OCI-LY3 (cell line): ENCODE data around the gene FBXO17.

ENCODE experiments used
- H2AFZ ChIP-seq: fragments of 200-600, 300-600 bp; shearing (Covaris generic); 2 replicates; pipeline ENCODE4 v1.6.0; 2014; ENCODE audit warnings: antibody characterized with exemption, low read depth, low read length
- H3K27ac ChIP-seq: fragments of 200-600, 300-600 bp; sonication (generic); 2 replicates; pipeline ENCODE4 v1.5.1; 2014; ENCODE audit warnings: mild to moderate bottlenecking, low read length, moderate library complexity, mixed read lengths
- H3K27me3 ChIP-seq: fragments of 200-600, 300-600 bp; sonication (generic); 2 replicates; pipeline ENCODE4 v1.6.1; 2014; ENCODE audit warnings: low read depth, low read length, mixed read lengths
- H3K36me3 ChIP-seq: fragments of 200-600, 300-600 bp; sonication (generic); replicated peaks from 2 replicates; pipeline ENCODE3; 2014; ENCODE audit warnings: low read depth, low read length, mixed read lengths
- H3K4me1 ChIP-seq: fragments of 300-600, 200-600 bp; sonication (generic); 2 replicates; pipeline ENCODE4 v1.6.1; 2014; ENCODE audit warnings: low read length, mixed read lengths
- H3K4me2 ChIP-seq: fragments of 200-600, 300-600 bp; sonication (generic); 2 replicates; pipeline ENCODE4 v1.6.1; 2014; ENCODE audit warnings: low read length, mixed read lengths
- H3K4me3 ChIP-seq: fragments of 300-600, 200-600 bp; sonication (generic); 2 replicates; pipeline ENCODE4 v1.5.1; 2014; ENCODE audit warnings: antibody characterized with exemption, mild to moderate bottlenecking, low read length, moderate library complexity
- H3K79me2 ChIP-seq: fragments of 300-600, 200-600 bp; shearing (Covaris generic); 2 replicates; pipeline ENCODE4 v1.6.1; 2014; ENCODE audit warnings: mild to moderate bottlenecking, low read length, mixed read lengths
- H3K9ac ChIP-seq: fragments of 300-600, 200-600 bp; shearing (Covaris generic); 2 replicates; pipeline ENCODE4 v1.6.0; 2014; ENCODE audit warnings: mild to moderate bottlenecking, low read length, moderate library complexity
- H3K9me3 ChIP-seq: fragments of 200-600, 300-600 bp; shearing (Covaris generic); 2 replicates; pipeline ENCODE4 v1.6.1; 2014; ENCODE audit warnings: low read length, mixed read lengths; ENCODE audit not compliant: insufficient read depth
- H4K20me1 ChIP-seq: fragments of 200-600, 300-600 bp; sonication (generic); 2 replicates; pipeline ENCODE4 v1.6.1; 2016; ENCODE audit warnings: low read length, mixed read lengths; ENCODE audit not compliant: insufficient read depth
- CTCF ChIP-seq: fragments of 200-600, 300-600 bp; sonication (generic); IDR thresholded peaks from 2 replicates; pipeline ENCODE4 v1.5.1; 2014; ENCODE audit warnings: antibody characterized with exemption, low read length, low read depth
- EZH2phosphoT487 ChIP-seq: fragments of 200-600 bp; shearing (Covaris generic); IDR thresholded peaks from 2 replicates; pipeline ENCODE4 v1.6.1; 2018; ENCODE audit warnings: antibody characterized with exemption, mixed run types, low read depth

The FBXO17 gene

GRCh38 chr19:38946229-38947010 lies 29.1 kb downstream of the FBXO17 start:
- no peaks in the 10 kb centered on the region for H3K79me2 ChIP-seq
- peaks cover 68% of the 10 kb centered on the region for H3K36me3 ChIP-seq

GRCh38 chr19:38945562-38946228 lies 29.8 kb downstream of the FBXO17 start:
- H3K27me3 ChIP-seq = no peaks in the 10 kb centered on the region
- H3K4me3 ChIP-seq = no peak overlapping the region
- no peak overlapping the region for H3K4me2 ChIP-seq
- H3K9me3 ChIP-seq = no peaks in the 10 kb centered on the region
- no peak overlapping the region for H3K27ac ChIP-seq
- H3K4me1 ChIP-seq = no peaks in the 10 kb centered on the region
- H2AFZ ChIP-seq = no peak overlapping the region
- peaks cover 63% of the 10 kb centered on the region for H3K36me3 ChIP-seq
- no peak overlapping the region for H3K9ac ChIP-seq
- H3K79me2 ChIP-seq = no peaks in the 10 kb centered on the region
- TF ChIP-seq CTCF (no peak), EZH2phosphoT487 (no peak)
- peaks cover 9% of the 10 kb centered on the region for H4K20me1 ChIP-seq

More at GRCh38 chr19:38946229-38947010, 29.1 kb downstream of the FBXO17 start:
- Histone ChIP-seq H2AFZ (no peak overlapping the region), H3K4me3 (no peak overlapping the region), H3K4me2 (no peak overlapping the region), H3K27me3 (no peaks in the 10 kb centered on the region), H3K9me3 (no peaks in the 10 kb centered on the region), H3K4me1 (no peaks in the 10 kb centered on the region), H3K27ac (no peak overlapping the region), H4K20me1 (peaks cover 9% of the 10 kb centered on the region), H3K9ac (no peak overlapping the region)
- TF ChIP-seq CTCF = no peak
- TF ChIP-seq EZH2phosphoT487 = no peak

GRCh38 chr19:38944981-38945506 lies 30.5 kb downstream of the FBXO17 start:
- Histone ChIP-seq H3K4me3 (no peak overlapping the region), H3K27ac (no peak overlapping the region), H3K27me3 (no peaks in the 10 kb centered on the region), H3K79me2 (no peaks in the 10 kb centered on the region), H2AFZ (no peak overlapping the region), H3K9me3 (no peaks in the 10 kb centered on the region), H3K36me3 (peaks cover 58% of the 10 kb centered on the region), H3K4me1 (no peaks in the 10 kb centered on the region), H4K20me1 (peaks cover 7% of the 10 kb centered on the region; the same call in 1 of the 2 replicates), H3K9ac (no peak overlapping the region), H3K4me2 (no peak overlapping the region)
- TF ChIP-seq EZH2phosphoT487 (no peak), CTCF (no peak)
